Measurements from ENCODE around the gene OR2H2.

The OR2H2 gene

GRCh38 chr6:29567541-29567940 lies 17.4 kb upstream of the OR2H2 start:
- DNase-seq (no peak), ATAC-seq (no peak)
- peaks cover 12% of the 10 kb centered on the region for H3K4me1 Mint-ChIP-seq
- H3K4me3 Mint-ChIP-seq, result no peak overlapping the region
- H3K9me3 Mint-ChIP-seq, result no peaks in the 10 kb centered on the region
- no peak overlapping the region for H3K27ac Mint-ChIP-seq
- H3K27me3 Mint-ChIP-seq, result peaks cover 54% of the 10 kb centered on the region

- Mint-ChIP-seq H3K9me3 (no peaks in the 10 kb centered on the region), H3K27me3 (peaks cover 50% of the 10 kb centered on the region), H3K27ac (no peak overlapping the region), H3K4me3 (no peak overlapping the region), H3K4me1 (peaks cover 8% of the 10 kb centered on the region)
- ATAC-seq (no peak), DNase-seq (no peak)
These were observed 16.9 kb upstream of the OR2H2 start for GRCh38 chr6:29567991-29568390.

- H3K4me3 Mint-ChIP-seq, result no peak overlapping the region
- DNase-seq (no peak), ATAC-seq (no peak)
- H3K4me1 Mint-ChIP-seq, result no peaks in the 10 kb centered on the region
- peaks cover 60% of the 10 kb centered on the region for H3K27me3 Mint-ChIP-seq
- H3K9me3 Mint-ChIP-seq, result no peaks in the 10 kb centered on the region
- no peak overlapping the region for H3K27ac Mint-ChIP-seq
These were observed 8.9 kb upstream of the OR2H2 start for GRCh38 chr6:29576056-29576455.

- Mint-ChIP-seq H3K9me3 (no peaks in the 10 kb centered on the region), H3K4me1 (no peaks in the 10 kb centered on the region), H3K27me3 (peaks cover 48% of the 10 kb centered on the region), H3K27ac (no peak overlapping the region), H3K4me3 (no peak overlapping the region)
- no peak for DNase-seq
- no peak for ATAC-seq
These were observed 7.4 kb upstream of the OR2H2 start for GRCh38 chr6:29577544-29577943.

- no peak overlapping the region for H3K4me3 Mint-ChIP-seq
- H3K9me3 Mint-ChIP-seq, result no peaks in the 10 kb centered on the region
- peak; percentile 55 for ATAC-seq
- DNase-seq, result peak; percentile 43 to 50
- no peak overlapping the region for H3K27ac Mint-ChIP-seq
- H3K4me1 Mint-ChIP-seq, result no peaks in the 10 kb centered on the region
- peaks cover 45% of the 10 kb centered on the region for H3K27me3 Mint-ChIP-seq
These were observed 4.6 kb downstream of the OR2H2 start for GRCh38 chr6:29589423-29590048.

- no peaks in the 10 kb centered on the region for H3K4me1 Mint-ChIP-seq
- H3K4me3 Mint-ChIP-seq, result no peak overlapping the region
- H3K27ac Mint-ChIP-seq, result no peak overlapping the region
- DNase-seq (no peak), ATAC-seq (no peak)
- peaks cover 37% of the 10 kb centered on the region for H3K27me3 Mint-ChIP-seq
- no peaks in the 10 kb centered on the region for H3K9me3 Mint-ChIP-seq
These were observed 5.4 kb downstream of the OR2H2 start for GRCh38 chr6:29590218-29590808.

GRCh38 chr6:29591677-29592076 lies 6.8 kb downstream of the OR2H2 start:
- Mint-ChIP-seq H3K27ac (no peak overlapping the region), H3K4me3 (no peak overlapping the region), H3K27me3 (peaks cover 34% of the 10 kb centered on the region), H3K9me3 (no peaks in the 10 kb centered on the region), H3K4me1 (no peaks in the 10 kb centered on the region)
- DNase-seq, result no peak
- no peak for ATAC-seq

GRCh38 chr6:29593199-29593855 lies 8.4 kb downstream of the OR2H2 start:
- Mint-ChIP-seq H3K27ac (no peak overlapping the region), H3K4me3 (no peak overlapping the region), H3K9me3 (no peaks in the 10 kb centered on the region), H3K27me3 (peaks cover 19% of the 10 kb centered on the region), H3K4me1 (no peaks in the 10 kb centered on the region)
- DNase-seq (no peak), ATAC-seq (no peak)

- H3K9me3 Mint-ChIP-seq, result no peaks in the 10 kb centered on the region
- no peak for DNase-seq
- no peak for ATAC-seq
- no peak overlapping the region for H3K27ac Mint-ChIP-seq
- H3K4me1 Mint-ChIP-seq, result no peaks in the 10 kb centered on the region
- H3K4me3 Mint-ChIP-seq, result no peak overlapping the region
- H3K27me3 Mint-ChIP-seq, result peaks cover 2% of the 10 kb centered on the region
These were observed 11.5 kb downstream of the OR2H2 start for GRCh38 chr6:29596381-29596900.

GRCh38 chr6:29597184-29597583 lies 12.3 kb downstream of the OR2H2 start:
- H3K9me3 Mint-ChIP-seq, result no peaks in the 10 kb centered on the region

GRCh38 chr6:29598172-29598747 lies 13.3 kb downstream of the OR2H2 start:
- H3K4me1 Mint-ChIP-seq, result no peaks in the 10 kb centered on the region
- no peak overlapping the region for H3K27ac Mint-ChIP-seq
- no peak for ATAC-seq
- no peak overlapping the region for H3K4me3 Mint-ChIP-seq
- no peak for DNase-seq
- no peaks in the 10 kb centered on the region for H3K27me3 Mint-ChIP-seq
- H3K9me3 Mint-ChIP-seq, result no peaks in the 10 kb centered on the region

More at GRCh38 chr6:29597184-29597583, 12.3 kb downstream of the OR2H2 start:
- H3K4me3 Mint-ChIP-seq, result no peak overlapping the region
- no peak overlapping the region for H3K27ac Mint-ChIP-seq
- H3K27me3 Mint-ChIP-seq, result no peaks in the 10 kb centered on the region
- ATAC-seq (no peak), DNase-seq (no peak)
- no peaks in the 10 kb centered on the region for H3K4me1 Mint-ChIP-seq

GRCh38 chr6:29602564-29603361 lies 17.8 kb downstream of the OR2H2 start:
- no peak for DNase-seq

GRCh38 chr6:29603456-29603855 lies 18.5 kb downstream of the OR2H2 start:
- no peak overlapping the region for H3K27ac Mint-ChIP-seq
- H3K9me3 Mint-ChIP-seq, result no peaks in the 10 kb centered on the region
- ATAC-seq (no peak), DNase-seq (no peak)
- no peaks in the 10 kb centered on the region for H3K4me1 Mint-ChIP-seq
- H3K4me3 Mint-ChIP-seq, result no peak overlapping the region
- H3K27me3 Mint-ChIP-seq, result no peaks in the 10 kb centered on the region

More at GRCh38 chr6:29602564-29603361, 17.8 kb downstream of the OR2H2 start:
- ATAC-seq, result peak; percentile 39
- Mint-ChIP-seq H3K27ac (no peak overlapping the region), H3K4me1 (no peaks in the 10 kb centered on the region), H3K27me3 (no peaks in the 10 kb centered on the region), H3K9me3 (no peaks in the 10 kb centered on the region), H3K4me3 (no peak overlapping the region)

- H3K9me3 Mint-ChIP-seq, result no peaks in the 10 kb centered on the region
- no peaks in the 10 kb centered on the region for H3K4me1 Mint-ChIP-seq
- no peak overlapping the region for H3K4me3 Mint-ChIP-seq
- peak overlapping the region in 1 of 2 donors; percentile 16 for H3K27ac Mint-ChIP-seq
- DNase-seq (no peak), ATAC-seq (no peak)
- no peaks in the 10 kb centered on the region for H3K27me3 Mint-ChIP-seq
These were observed 19.0 kb downstream of the OR2H2 start for GRCh38 chr6:29603930-29604329.

- DNase-seq (no peak), ATAC-seq (no peak)
- Mint-ChIP-seq H3K27me3 (no peaks in the 10 kb centered on the region), H3K4me1 (no peaks in the 10 kb centered on the region), H3K27ac (no peak overlapping the region), H3K9me3 (no peaks in the 10 kb centered on the region), H3K4me3 (no peak overlapping the region)
These were observed 23.2 kb downstream of the OR2H2 start for GRCh38 chr6:29608131-29608530.
